Hepatocyte (in vitro differentiated cells): ENCODE data around the gene STK38L. TPM values are rescaled to one million over a fixed set of nuclear protein-coding genes. Genes with fewer than 3 reads are reported as not detected.

Experiments
- DNase-seq: peaks from one replicate; pipeline ENCODE4 v3.0.0-alpha.2; 2016; ENCODE audit warnings: low spot score
- H2AFZ ChIP-seq: fragments of 200-600 bp; sonication (generic); 2 replicates; pipeline ENCODE4 v1.6.0; 2016; ENCODE audit warnings: antibody characterized with exemption, mild to moderate bottlenecking
- H3K27ac ChIP-seq: fragments of 200-600 bp; sonication (generic); 2 replicates; pipeline ENCODE4 v1.5.1; 2016; ENCODE audit warnings: mild to moderate bottlenecking
- H3K27me3 ChIP-seq: fragments of 200-600 bp; sonication (generic); 2 replicates; pipeline ENCODE4 v1.6.1; 2016
- H3K36me3 ChIP-seq: fragments of 200-600 bp; sonication (generic); replicated peaks from 2 replicates; pipeline ENCODE4 v1.5.1; 2016; ENCODE audit warnings: low read depth; ENCODE audit not compliant: insufficient read depth
- H3K4me1 ChIP-seq: fragments of 200-600 bp; sonication (generic); 2 replicates; pipeline ENCODE4 v1.5.1; 2016; ENCODE audit warnings: mild to moderate bottlenecking, moderate library complexity; ENCODE audit not compliant: insufficient read depth
- H3K4me2 ChIP-seq: fragments of 200-600 bp; sonication (generic); 2 replicates; pipeline ENCODE4 v1.6.0; 2016
- H3K4me3 ChIP-seq: fragments of 200-600 bp; sonication (generic); 2 replicates; pipeline ENCODE4 v1.5.1; 2016; ENCODE audit warnings: mild to moderate bottlenecking
- H3K79me2 ChIP-seq: fragments of 200-600 bp; sonication (generic); 2 replicates; pipeline ENCODE4 v1.6.0; 2017; ENCODE audit warnings: mild to moderate bottlenecking
- H3K9me2 ChIP-seq: fragments of 200-600 bp; sonication (generic); replicated peaks from 2 replicates; pipeline ENCODE4 v1.6.0; 2017; ENCODE audit warnings: mild to moderate bottlenecking; ENCODE audit not compliant: insufficient read depth
- H3K9me3 ChIP-seq: fragments of 200-600 bp; sonication (generic); 2 replicates; pipeline ENCODE4 v1.5.1; 2016; ENCODE audit warnings: low read depth, mild to moderate bottlenecking
- H4K20me1 ChIP-seq: fragments of 200-600 bp; sonication (generic); 2 replicates; pipeline ENCODE4 v1.6.0; 2016; ENCODE audit warnings: mild to moderate bottlenecking; ENCODE audit not compliant: insufficient read depth, poor library complexity, severe bottlenecking
- CTCF ChIP-seq: fragments of 200-600 bp; sonication (generic); IDR thresholded peaks from 2 replicates; pipeline ENCODE4 v1.5.1; 2016; ENCODE audit warnings: antibody characterized with exemption, mild to moderate bottlenecking; ENCODE audit not compliant: poor library complexity
- EZH2 ChIP-seq: fragments of 200-600 bp; sonication (generic); IDR thresholded peaks from 2 replicates; pipeline ENCODE4 v1.6.1; 2016; ENCODE audit warnings: antibody characterized with exemption, mild to moderate bottlenecking, borderline replicate concordance
- EZH2phosphoT487 ChIP-seq: fragments of 200-600 bp; sonication (generic); IDR thresholded peaks from one replicate; pipeline ENCODE4 v1.6.1; 2018; ENCODE audit warnings: antibody characterized with exemption, mild to moderate bottlenecking, low read depth, moderate library complexity; ENCODE audit not compliant: unreplicated experiment, severe bottlenecking
- WGBS: methylation state at CpG from one replicate; pipeline ENCODE4 v1.1.6; 2016; ENCODE audit warnings: low lambda C conversion rate; ENCODE audit errors: missing lambda C conversion rate; 5-methylcytosine and 5-hydroxymethylcytosine counted together
- polyA plus RNA-seq: library from polyadenylated mRNA; unstranded; fragments of >200 nt; fragmentation: Nextera tagmentation; extraction: Ambion mirVana; gene quantifications from 2 replicates; pipeline ENCODE4 v1.2.1, GENCODE V29; 2016
- total RNA-seq: library from RNA; depleted of rRNA; stranded (reverse); fragments of >200 nt; gene quantifications from 2 replicates; pipeline ENCODE4 v1.2.3, GENCODE V29; 2014

The STK38L gene
- total and polyA plus RNA-seq, 2 experiments from 2014 or later: 18.8 to 36.7 TPM

GRCh38 chr12:27366621-27367020 lies 122.5 kb downstream of the STK38L start:
- Histone ChIP-seq H3K4me1 (no peaks in the 10 kb centered on the region), H3K36me3 (no peaks in the 10 kb centered on the region), H3K9me3 (no peaks in the 10 kb centered on the region), H2AFZ (no peak overlapping the region), H3K9me2 (no peaks in the 10 kb centered on the region), H3K4me2 (no peak overlapping the region), H3K4me3 (no peak overlapping the region), H4K20me1 (no peaks in the 10 kb centered on the region), H3K27ac (no peak overlapping the region), H3K79me2 (no peaks in the 10 kb centered on the region), H3K27me3 (no peaks in the 10 kb centered on the region)
- TF ChIP-seq CTCF (no peak), EZH2phosphoT487 (no peak), EZH2 (no peak)
- 95% methylated on average over 3 of the region's 3 CpGs for WGBS
- no peak for DNase-seq

- no peaks in the 10 kb centered on the region for H3K4me1 ChIP-seq
- TF ChIP-seq EZH2phosphoT487 (no peak), CTCF (no peak), EZH2 (no peak)
- H2AFZ ChIP-seq: no peak overlapping the region
- H3K27me3 ChIP-seq: no peaks in the 10 kb centered on the region
- no peaks in the 10 kb centered on the region for H3K36me3 ChIP-seq
- no peaks in the 10 kb centered on the region for H4K20me1 ChIP-seq
- H3K9me3 ChIP-seq: no peaks in the 10 kb centered on the region
- WGBS: 87% methylated on average over 6 of the region's 6 CpGs
- H3K9me2 ChIP-seq: no peaks in the 10 kb centered on the region
- H3K4me2 ChIP-seq: no peak overlapping the region
- H3K79me2 ChIP-seq: no peaks in the 10 kb centered on the region
- no peak for DNase-seq
- H3K4me3 ChIP-seq: no peak overlapping the region
- H3K27ac ChIP-seq: no peak overlapping the region
Observed at GRCh38 chr12:27367078-27367477, 123.0 kb downstream of the STK38L start.

Other genes with a start within 250 kb of the STK38L start
- 41.2 and 41.5 TPM in 2 replicates for gene TM7SF3, start 229.9 kb upstream of the STK38L start, total RNA-seq
- 51.2 and 52.1 TPM in 2 replicates for gene TM7SF3, start 229.9 kb upstream of the STK38L start, polyA plus RNA-seq
- gene MED21, start 221.7 kb upstream of the STK38L start, total RNA-seq: 56.9 and 68.6 TPM in 2 replicates
- gene MED21, start 221.7 kb upstream of the STK38L start, polyA plus RNA-seq: 30.6 and 33.4 TPM in 2 replicates
- gene C12orf71, start 161.7 kb upstream of the STK38L start, total RNA-seq: not detected in 2 replicates
- gene C12orf71, start 161.7 kb upstream of the STK38L start, polyA plus RNA-seq: not detected in 2 replicates
- 3.9 and 5.2 TPM in 2 replicates for gene BMAL2, start 88.5 kb downstream of the STK38L start, total RNA-seq
- gene BMAL2, start 88.5 kb downstream of the STK38L start, polyA plus RNA-seq: 0.18 and 1.1 TPM in 2 replicates
- not detected in 2 replicates for gene SMCO2, start 202.4 kb downstream of the STK38L start, total RNA-seq
- gene SMCO2, start 202.4 kb downstream of the STK38L start, polyA plus RNA-seq: 0.43 TPM in 1 of 2 replicates, not detected in the other